ENCODE measurements around the gene CABP1. TPM values are rescaled to one million over a fixed set of nuclear protein-coding genes. Genes with fewer than 3 reads are reported as not detected.

CABP1 gene
- total and polyA plus RNA-seq, 9 of the 15 experiments (the other 6 are each of a cell fraction or from before 2014, with no cell fraction given): not detected

DNA sequence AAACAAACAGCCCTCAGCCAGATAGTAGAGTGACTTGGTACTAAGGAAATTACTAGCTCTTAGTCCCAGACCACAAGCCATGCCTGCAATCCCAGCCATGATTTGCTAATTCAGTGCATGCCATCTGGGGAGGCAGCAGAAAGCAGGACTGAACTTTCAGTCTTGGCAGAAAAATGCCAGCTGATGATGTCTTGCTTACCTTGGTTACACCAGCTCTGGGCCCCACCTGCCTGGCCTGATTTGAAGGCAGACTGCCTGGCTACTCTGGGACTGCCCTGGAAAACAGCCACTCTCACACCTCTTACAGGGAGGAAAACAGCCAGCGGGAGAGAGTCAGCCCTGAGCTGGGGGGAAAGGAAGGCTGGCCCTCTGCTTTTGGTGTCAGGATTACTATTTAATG, 65.2 kb downstream of the CABP1 start (continued):
- no peak for TF ChIP-seq POLR2AphosphoS2 (IDR thresholded peaks at IDR 0.05; ENCODE audit: low read length)
- no peak for TF ChIP-seq ZKSCAN8 (CRISPR knock-in tag; IDR thresholded peaks at IDR 0.05)
- TF ChIP-seq ETV6 (IDR thresholded peaks at IDR 0.05; ENCODE audit: borderline replicate concordance in 1 of 2, low read depth in 2 of 2, low read length in 1 of 2): no peak
- TF ChIP-seq ETV6 (CRISPR knock-in tag; IDR thresholded peaks at IDR 0.05; ENCODE audit: borderline replicate concordance): no peak
- no peak for TF ChIP-seq POLR2AphosphoS5 (IDR thresholded peaks at IDR 0.05; ENCODE audit: control insufficient read depth, insufficient read depth, low read depth, low read length)
- TF ChIP-seq RFX5 (IDR thresholded peaks at IDR 0.05; ENCODE audit: low read depth, low read length): no peak
- TF ChIP-seq ZNF551 (CRISPR knock-in tag; IDR thresholded peaks at IDR 0.05): no peak

DNA sequence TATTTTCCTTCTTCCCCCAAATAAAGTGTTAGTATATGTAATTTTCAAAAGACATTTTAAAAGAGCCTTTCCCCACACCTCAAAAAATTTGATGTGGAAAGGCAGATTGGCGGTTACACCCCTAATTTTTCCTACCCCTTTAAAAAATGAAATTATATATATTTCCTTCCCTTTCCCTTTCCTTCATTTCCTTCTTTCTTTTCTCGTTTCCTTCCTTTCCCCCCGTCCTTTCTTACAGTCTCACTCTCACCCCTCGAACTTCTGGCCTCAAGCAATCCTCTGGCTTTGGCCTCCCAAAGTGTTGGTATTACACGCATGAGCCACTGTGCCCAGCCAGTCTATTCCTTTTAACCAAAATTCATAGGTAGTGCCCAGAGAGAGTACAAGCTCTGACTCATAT, 65.6 kb downstream of the CABP1 start:
- Histone ChIP-seq H3K79me2 (ENCODE audit: control insufficient read depth, insufficient read depth, low read length) (peaks cover 6% of the 10 kb centered on the region), H2AFZ (ENCODE audit: low read depth, low read length) (no peak overlapping the region), H3K27ac (ENCODE audit: extremely low read depth, low read depth, low read length) (no peak overlapping the region), H3K4me2 (ENCODE audit: insufficient read depth, low read length) (no peak overlapping the region), H4K20me1 (replicated peaks; ENCODE audit: control insufficient read depth, insufficient read depth, low read length) (no peaks in the 10 kb centered on the region), H3K9ac (ENCODE audit: insufficient read depth in 1 of 2, low read depth in 2 of 2, low read length in 2 of 2) (no peak overlapping the region), H3K9me1 (ENCODE audit: control insufficient read depth, insufficient read depth, low read length) (no peaks in the 10 kb centered on the region), H3K27me3 (ENCODE audit: control insufficient read depth in 2 of 2, insufficient read depth in 2 of 2, low read length in 2 of 2) (no peaks in the 10 kb centered on the region), H3K36me3 (ENCODE audit: control insufficient read depth, insufficient read depth, low read length) (peaks cover 29% of the 10 kb centered on the region; the same call in 2 of the 3 replicates), H3K4me3 (no peak overlapping the region), H3K9me3 (replicated peaks; ENCODE audit: control insufficient read depth, insufficient read depth, low read depth, low read length) (no peaks in the 10 kb centered on the region), H3K4me1 (replicated peaks in 1 of 2; ENCODE audit: control insufficient read depth in 2 of 2, insufficient read depth in 2 of 2, low read length in 2 of 2) (peaks cover 7 to 12% of the 10 kb centered on the region in 2 experiments; a peak in 3 of 5 replicates)
- ChIA-PET CTCF (ENCODE audit: low intra/inter-chr PET ratio) (interaction anchor here (0.7 kb wide), 1 partner anchor 56 kb away, joined by 4 read pairs; no protein-coding TSS in a partner anchor), POLR2A (interaction anchor here (1.5 kb wide), 1 partner anchor 16 kb away, joined by 3 read pairs; no protein-coding TSS in a partner anchor)
- in situ Hi-C loops (cut with MboI) (no loop called here), intact Hi-C loops (cut with micrococcal nuclease) (no loop called here)
- FAIRE-seq (no peak), ATAC-seq (no peak), DNase-seq (ENCODE audit: extremely low read depth in 1 of 4, low spot score in 3 of 4) (no peak)
- BruUV-seq (replicated peaks): no TSS peak
- WGBS (ENCODE audit: insufficient coverage, low coverage, missing lambda C conversion rate): 75% methylated on average over 5 of the region's 5 CpGs
- TF ChIP-seq SRF (CRISPR knock-in tag; IDR thresholded peaks at IDR 0.05) (no peak), NR0B1 (IDR thresholded peaks at IDR 0.05; ENCODE audit: partially characterized antibody) (no peak), FOXK2 (conservative IDR thresholded peaks at IDR 0.05 in 1 of 2, IDR thresholded peaks at IDR 0.05 in 1 of 2; ENCODE audit: low read depth in 2 of 2) (no peak), ZSCAN29 (IDR thresholded peaks at IDR 0.05) (no peak), GTF2F1 (IDR thresholded peaks at IDR 0.05; ENCODE audit: low read depth, low read length) (no peak), MYC (IDR thresholded peaks at IDR 0.05; ENCODE audit: low read depth, low read length) (no peak), MYC (CRISPR knock-in tag; IDR thresholded peaks at IDR 0.05; ENCODE audit: borderline replicate concordance, low read depth) (no peak), ETS1 (conservative IDR thresholded peaks at IDR 0.05; ENCODE audit: control insufficient read depth, low read depth, low read length) (no peak)
- TF ChIP-seq, protein P1, sequence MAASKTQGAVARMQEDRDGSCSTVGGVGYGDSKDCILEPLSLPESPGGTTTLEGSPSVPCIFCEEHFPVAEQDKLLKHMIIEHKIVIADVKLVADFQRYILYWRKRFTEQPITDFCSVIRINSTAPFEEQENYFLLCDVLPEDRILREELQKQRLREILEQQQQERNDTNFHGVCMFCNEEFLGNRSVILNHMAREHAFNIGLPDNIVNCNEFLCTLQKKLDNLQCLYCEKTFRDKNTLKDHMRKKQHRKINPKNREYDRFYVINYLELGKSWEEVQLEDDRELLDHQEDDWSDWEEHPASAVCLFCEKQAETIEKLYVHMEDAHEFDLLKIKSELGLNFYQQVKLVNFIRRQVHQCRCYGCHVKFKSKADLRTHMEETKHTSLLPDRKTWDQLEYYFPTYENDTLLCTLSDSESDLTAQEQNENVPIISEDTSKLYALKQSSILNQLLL (CRISPR knock-in tag; IDR thresholded peaks at IDR 0.05; ENCODE audit: borderline replicate concordance): no peak
- TF ChIP-seq, protein P2, sequence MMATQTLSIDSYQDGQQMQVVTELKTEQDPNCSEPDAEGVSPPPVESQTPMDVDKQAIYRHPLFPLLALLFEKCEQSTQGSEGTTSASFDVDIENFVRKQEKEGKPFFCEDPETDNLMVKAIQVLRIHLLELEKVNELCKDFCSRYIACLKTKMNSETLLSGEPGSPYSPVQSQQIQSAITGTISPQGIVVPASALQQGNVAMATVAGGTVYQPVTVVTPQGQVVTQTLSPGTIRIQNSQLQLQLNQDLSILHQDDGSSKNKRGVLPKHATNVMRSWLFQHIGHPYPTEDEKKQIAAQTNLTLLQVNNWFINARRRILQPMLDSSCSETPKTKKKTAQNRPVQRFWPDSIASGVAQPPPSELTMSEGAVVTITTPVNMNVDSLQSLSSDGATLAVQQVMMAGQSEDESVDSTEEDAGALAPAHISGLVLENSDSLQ (IDR thresholded peaks at IDR 0.05): no peak
